Erythroblast (primary cell): ENCODE data around the gene KCTD2.

Source experiments
- GATA1 ChIP-seq: IDR thresholded peaks from 2 replicates; pipeline ENCODE4 v1.6.1; 2011; ENCODE audit warnings: low read depth, mild to moderate bottlenecking, control low read depth, low read length, moderate library complexity
- POLR2A ChIP-seq: IDR thresholded peaks from 2 replicates; pipeline ENCODE4 v1.6.1; 2011; ENCODE audit warnings: mild to moderate bottlenecking, low read length

- no peak for TF ChIP-seq POLR2A
- no peak for TF ChIP-seq GATA1
Measured at GRCh38 chr17:75041656-75042280, 5.3 kb upstream of the KCTD2 start.
